Measurements from ENCODE around the gene DMAP1. TPM values are rescaled to one million over a fixed set of nuclear protein-coding genes. Genes with fewer than 3 reads are reported as not detected.

DMAP1 gene
- total and polyA plus RNA-seq, 8 donors: 29.7 to 141 (median 66.6) TPM

- peak overlapping the region in 4 of 5 donors; percentile 73 to 89 (median 81) for H3K27ac ChIP-seq
- intact Hi-C loops (cut with DNase I; ENCODE audit: low total_unique reads): no loop called here
- no peak for DNase-seq
- WGBS, 5 donors: 38 to 40% (median 39%) methylated on average over 9 of the region's 9 CpGs
- H3K4me3 ChIP-seq: peak overlapping the region; percentile 80 to 97 (median 88)
- peaks cover 0 to 31% (median 24%) of the 10 kb centered on the region in 4 donors for H3K36me3 ChIP-seq
- H3K4me1 ChIP-seq: peaks cover 9 to 31% (median 21%) of the 10 kb centered on the region in 4 donors
- H3K9me3 ChIP-seq: no peaks in the 10 kb centered on the region
- TF ChIP-seq CTCF (IDR thresholded peaks at IDR 0.05): no peak
- no peak for TF ChIP-seq EP300 (IDR thresholded peaks at IDR 0.05)
- TF ChIP-seq POLR2A (IDR thresholded peaks at IDR 0.05): no peak
- no peaks in the 10 kb centered on the region for H3K27me3 ChIP-seq
Observed at GRCh38 chr1:44212355-44213221, 683 bp upstream of the DMAP1 start.

GRCh38 chr1:44217809-44218410 lies 4.6 kb downstream of the DMAP1 start:
- 58 to 71% (median 62%) methylated on average over 4 of the region's 4 CpGs for WGBS, 5 donors
- peak; percentile 82 to 92 for DNase-seq
- Histone ChIP-seq H3K27ac (no peak overlapping the region), H3K27me3 (no peaks in the 10 kb centered on the region), H3K4me3 (no peak overlapping the region), H3K4me1 (peaks cover 9 to 30% (median 15%) of the 10 kb centered on the region in 4 donors), H3K36me3 (peaks cover 33 to 81% (median 74%) of the 10 kb centered on the region in 4 donors), H3K9me3 (no peaks in the 10 kb centered on the region)
- peak in 5 of 7 experiments; percentile 73 to 87 (median 85) for TF ChIP-seq CTCF (IDR thresholded peaks at IDR 0.05)
- no peak for TF ChIP-seq POLR2AphosphoS5 (IDR thresholded peaks at IDR 0.05)
- intact Hi-C loops (cut with DNase I; ENCODE audit: low total_unique reads): loop anchor here (5.0 kb wide), 1 partner anchor 99 kb away; no protein-coding TSS in a partner anchor

- Histone ChIP-seq H3K27me3 (no peaks in the 10 kb centered on the region), H3K4me3 (no peak overlapping the region), H3K4me1 (peaks cover 9 to 28% (median 12%) of the 10 kb centered on the region in 4 donors), H3K27ac (no peak overlapping the region), H3K9me3 (no peaks in the 10 kb centered on the region), H3K36me3 (peaks cover 33 to 81% (median 74%) of the 10 kb centered on the region in 4 donors)
- WGBS, 5 donors: 89 to 95% (median 92%) methylated on average over 22 to 24 of the region's 24 CpGs
- intact Hi-C loops (cut with DNase I; ENCODE audit: low total_unique reads): loop anchor here (5.0 kb wide), 1 partner anchor 99 kb away; no protein-coding TSS in a partner anchor
- no peak for DNase-seq
- TF ChIP-seq CTCF (IDR thresholded peaks at IDR 0.05) (no peak), POLR2A (IDR thresholded peaks at IDR 0.05) (no peak), EP300 (IDR thresholded peaks at IDR 0.05) (no peak), POLR2AphosphoS5 (IDR thresholded peaks at IDR 0.05) (no peak)
Observed at GRCh38 chr1:44218503-44219300, 5.4 kb downstream of the DMAP1 start.

- no peak for DNase-seq
- H3K36me3 ChIP-seq: peaks cover 33 to 81% (median 74%) of the 10 kb centered on the region in 4 donors
- no peaks in the 10 kb centered on the region for H3K27me3 ChIP-seq
- no peak overlapping the region for H3K27ac ChIP-seq
- no peak for TF ChIP-seq POLR2A (IDR thresholded peaks at IDR 0.05)
- TF ChIP-seq EP300 (IDR thresholded peaks at IDR 0.05): no peak
- no peak for TF ChIP-seq CTCF (IDR thresholded peaks at IDR 0.05)
- no peak for TF ChIP-seq POLR2AphosphoS5 (IDR thresholded peaks at IDR 0.05)
- 85 to 92% (median 91%) methylated on average over 6 of the region's 6 CpGs for WGBS, 5 donors
- H3K4me1 ChIP-seq: peaks cover 4 to 22% (median 7%) of the 10 kb centered on the region in 4 donors
- no peak overlapping the region for H3K4me3 ChIP-seq
- H3K9me3 ChIP-seq: no peaks in the 10 kb centered on the region
- intact Hi-C loops (cut with DNase I; ENCODE audit: low total_unique reads): loop anchor here (5.0 kb wide), 1 partner anchor 98 kb away; no protein-coding TSS in a partner anchor
Observed at GRCh38 chr1:44219301-44219626, 6.0 kb downstream of the DMAP1 start.
